GM21825 (cell line): Measurements from ENCODE around the gene TECTB.

ENCODE experiments used
- ATAC-seq: cut with Tn5 transposase; IDR thresholded peaks from one replicate; pipeline ENCODE4 v1.9.1; 2021; ENCODE audit warnings: mild to moderate bottlenecking, moderate library complexity; ENCODE audit not compliant: unreplicated experiment

Gene TECTB

DNA sequence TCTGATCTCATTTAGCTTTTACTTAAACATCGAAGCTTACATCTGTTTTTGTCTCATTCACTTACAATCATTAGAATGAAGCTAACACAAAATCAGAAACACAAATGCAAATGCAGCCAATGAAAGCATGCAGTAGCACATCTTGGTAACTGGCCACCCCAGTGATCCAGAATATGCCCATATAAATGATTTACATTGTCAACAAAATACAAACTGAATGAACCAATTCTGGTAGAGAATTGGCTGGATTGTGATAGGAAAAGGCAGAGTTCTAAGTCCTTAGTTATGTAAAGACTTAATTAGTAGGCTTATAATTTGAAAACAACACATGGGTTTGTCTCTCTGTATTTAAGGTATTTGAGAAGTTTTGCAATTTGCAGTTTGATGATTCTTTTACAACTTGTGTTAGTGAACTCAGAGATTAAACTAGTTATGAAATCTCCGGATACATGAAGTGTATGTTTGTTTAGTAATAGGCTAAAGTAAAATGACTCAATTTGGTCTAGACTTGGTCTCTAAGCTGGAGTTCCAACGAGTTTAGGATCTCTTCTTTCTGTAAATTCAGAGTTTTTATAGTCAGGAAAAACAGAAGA is 21.2 kb downstream of the TECTB start:
- no peak for ATAC-seq

DNA sequence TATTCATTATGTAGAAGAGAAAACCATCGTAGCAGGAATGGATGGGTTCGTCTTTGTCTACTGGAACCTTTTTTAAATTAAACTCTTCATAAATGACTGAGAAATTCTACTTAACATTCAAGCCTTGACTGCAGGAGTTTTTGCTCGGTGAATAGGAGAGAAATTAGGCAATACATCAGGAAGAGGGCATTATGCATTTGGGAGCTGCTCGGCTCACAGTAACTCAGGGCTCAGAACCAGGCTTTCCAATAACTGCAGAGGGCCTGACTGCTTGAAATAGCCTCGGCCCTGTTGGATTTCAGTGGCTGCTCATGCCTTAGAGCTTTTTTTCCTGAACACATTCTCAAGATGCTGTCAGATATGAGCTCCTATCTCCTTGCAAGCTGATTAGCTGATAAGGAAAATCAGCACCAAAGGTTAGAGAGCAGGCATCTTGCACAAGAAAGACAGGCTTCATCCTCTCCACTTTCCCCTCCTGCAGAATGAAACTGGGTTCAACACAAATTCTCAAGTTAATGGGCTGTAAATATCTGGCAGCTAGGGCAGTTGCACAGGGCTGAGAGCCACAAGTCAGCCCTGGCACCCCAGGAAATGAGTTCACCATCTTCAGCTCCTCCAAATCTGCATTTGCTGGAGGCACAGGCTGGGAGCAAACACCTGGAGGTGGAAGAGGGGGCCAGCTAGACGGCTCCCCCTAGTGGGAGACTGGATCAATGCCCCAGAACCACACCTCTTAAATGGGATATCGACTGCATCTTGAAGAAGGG is 24.3 kb downstream of the TECTB start:
- peak; percentile 79 for ATAC-seq

DNA sequence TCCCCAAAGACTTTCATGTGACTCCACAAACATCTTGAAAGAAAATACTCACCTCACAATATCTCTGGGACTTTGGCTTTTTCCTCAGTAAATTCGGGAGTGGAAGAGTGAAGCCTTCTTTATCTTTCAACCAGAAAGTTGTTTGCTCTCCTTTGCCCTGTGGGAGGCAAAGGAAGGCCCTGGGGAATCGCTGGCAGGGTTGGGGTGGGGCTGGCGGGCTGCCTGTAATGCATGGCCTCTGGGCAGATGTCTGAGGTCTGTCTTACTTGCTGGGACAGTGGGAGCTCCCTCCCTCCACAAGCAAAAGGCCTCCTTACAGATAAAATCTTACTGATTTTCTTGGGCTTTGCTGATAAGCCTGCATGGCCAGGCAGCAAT is 24.9 kb downstream of the TECTB start:
- no peak for ATAC-seq

DNA sequence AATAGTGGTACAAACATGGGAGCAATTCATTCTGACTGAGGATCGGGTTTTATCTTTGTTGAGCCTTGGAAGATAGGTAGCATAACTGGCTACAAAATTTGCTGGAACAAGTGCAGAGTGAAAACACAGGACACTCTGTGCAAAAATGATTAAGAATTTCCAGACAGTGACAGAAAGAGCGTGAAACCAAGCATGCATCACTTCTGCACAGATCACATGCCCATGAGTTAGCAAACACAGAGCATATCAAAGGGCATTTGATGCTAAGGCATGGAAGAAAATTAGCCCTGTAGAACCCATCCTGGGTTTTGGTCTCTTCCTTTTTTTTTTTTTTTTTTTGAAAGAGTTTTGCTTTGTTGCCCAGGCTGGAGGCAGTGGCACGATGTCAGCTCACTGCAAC is 28.3 kb downstream of the TECTB start:
- no peak for ATAC-seq

DNA sequence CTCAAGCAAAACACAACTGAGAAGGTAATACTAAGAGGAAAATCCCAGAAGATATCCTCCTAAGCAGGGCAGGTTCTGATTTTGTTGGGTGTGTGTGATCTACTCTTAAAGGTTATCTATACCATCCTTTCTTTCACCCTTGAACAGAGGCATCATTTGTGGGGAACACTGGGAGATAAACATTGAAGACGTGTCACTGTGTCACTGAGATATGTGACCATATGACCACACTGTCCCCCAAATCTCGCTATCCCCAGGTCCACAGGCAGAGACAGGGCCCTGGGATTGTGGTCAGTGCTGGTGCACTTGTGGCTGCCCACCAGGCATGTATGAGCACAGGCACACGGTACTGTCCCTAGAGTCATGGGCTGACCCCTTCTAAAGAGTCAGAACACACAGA is 30.0 kb downstream of the TECTB start:
- ATAC-seq: no peak

DNA sequence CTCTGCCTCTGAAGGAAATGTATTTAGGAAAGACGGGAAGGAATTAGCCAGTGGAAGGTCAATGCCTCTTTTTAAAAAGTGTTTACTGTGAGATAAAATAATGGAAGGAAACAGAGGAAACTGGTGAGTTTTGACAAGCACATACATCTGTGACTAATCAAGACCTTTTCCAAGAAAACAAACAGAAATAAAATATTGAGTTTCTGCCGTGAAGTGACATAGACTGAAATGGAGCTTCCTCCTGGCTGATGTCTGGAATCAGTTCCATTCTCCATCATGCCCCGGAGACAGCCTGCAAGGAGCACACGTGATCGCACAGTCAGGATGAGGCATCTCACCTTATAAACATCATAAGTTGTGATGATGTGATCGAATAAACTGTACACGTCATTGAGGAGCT is 30.7 kb downstream of the TECTB start:
- ATAC-seq: no peak

DNA sequence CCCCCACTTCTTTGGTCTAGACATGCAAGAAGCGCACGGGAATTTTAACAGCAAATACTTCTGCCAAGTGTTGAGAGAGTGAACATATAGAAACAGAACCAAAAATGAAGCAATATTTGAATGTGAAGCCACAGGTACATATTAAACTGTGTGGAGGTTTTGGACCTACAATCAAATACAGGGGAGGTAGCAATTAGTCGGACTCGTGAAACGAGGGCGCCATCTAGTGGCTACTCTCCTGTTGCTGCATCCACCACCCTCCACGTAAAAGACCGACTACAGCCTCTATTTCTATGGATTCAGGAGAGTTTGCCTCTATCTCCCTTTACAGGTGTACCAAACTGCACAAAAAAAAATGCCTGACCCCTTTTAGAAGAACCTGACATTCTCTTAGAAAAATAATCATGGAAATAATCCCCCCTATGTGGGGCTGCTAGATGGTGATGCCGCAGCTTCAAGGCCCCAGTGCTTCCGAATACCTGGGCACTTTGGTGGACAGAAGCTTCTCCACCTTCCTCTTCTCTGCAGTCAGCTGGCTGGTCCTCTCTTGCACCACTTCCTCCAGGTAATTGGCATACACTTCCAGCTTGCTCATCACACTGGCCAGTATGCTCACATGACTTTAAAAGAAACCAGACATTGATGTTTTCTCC is 31.7 kb downstream of the TECTB start:
- peak; percentile 64 for ATAC-seq

DNA sequence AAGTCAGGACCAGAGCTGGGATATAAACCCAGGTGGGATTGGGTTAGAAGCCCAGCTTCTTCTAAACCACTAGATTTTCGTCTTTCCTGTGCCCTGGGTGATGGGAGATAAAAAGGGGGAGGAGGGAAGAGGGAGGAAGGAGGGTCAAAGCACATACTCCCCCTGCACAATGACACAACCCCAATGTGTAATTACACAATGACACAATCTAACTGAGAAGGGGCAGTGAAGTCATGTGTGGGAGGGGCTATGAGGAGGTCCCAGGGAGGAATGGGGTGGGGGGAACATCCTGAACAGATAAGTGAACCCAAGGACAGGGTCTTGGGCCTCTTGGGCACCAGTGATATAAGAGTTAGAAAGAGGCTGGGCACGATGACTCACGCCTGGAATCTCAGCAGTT is 44.5 kb downstream of the TECTB start:
- ATAC-seq: no peak

DNA sequence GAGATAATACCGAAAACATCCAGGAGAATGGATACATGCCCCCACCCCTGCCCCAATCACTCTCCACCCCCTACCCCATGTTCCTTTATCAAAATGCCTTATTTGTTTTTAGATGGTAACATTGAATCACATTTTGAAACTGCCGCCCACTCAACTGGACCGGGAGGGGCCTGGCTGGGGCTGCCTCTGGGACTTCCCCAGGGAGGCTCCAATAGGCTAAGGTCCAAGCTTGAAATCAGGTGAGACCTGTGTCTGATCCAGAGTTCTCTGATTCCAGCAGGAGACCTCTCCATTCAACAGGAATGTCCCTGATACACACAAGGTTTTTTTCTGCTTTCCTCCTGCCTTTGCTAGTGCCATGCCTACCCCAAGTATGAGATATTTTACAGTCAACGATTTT is 47.0 kb downstream of the TECTB start:
- ATAC-seq: no peak

DNA sequence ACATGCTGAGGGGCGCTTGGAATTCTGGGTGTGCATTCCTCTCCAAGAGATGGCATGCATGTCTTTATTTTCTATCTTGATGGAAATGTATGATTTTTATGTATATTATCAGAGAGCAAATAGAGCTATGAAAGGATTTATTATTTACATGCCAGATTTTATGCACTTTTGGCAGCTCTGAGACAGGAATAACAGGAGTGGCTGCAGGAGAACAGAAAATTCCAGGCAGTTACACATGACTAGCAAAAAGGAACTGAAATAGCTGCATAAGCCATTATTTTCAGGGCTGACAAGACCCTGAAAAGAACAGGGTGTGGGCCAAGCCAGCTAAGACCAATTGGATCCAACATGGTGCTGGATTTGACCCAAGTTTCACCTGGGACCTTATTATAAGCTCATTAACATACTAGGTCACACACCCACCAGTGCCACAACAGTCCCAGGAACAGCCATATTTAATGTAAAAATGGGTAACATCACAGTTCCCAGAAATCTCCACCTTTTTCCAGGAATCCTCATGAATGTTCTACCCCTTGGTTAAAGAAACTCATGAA is 47.5 kb downstream of the TECTB start:
- ATAC-seq: no peak

DNA sequence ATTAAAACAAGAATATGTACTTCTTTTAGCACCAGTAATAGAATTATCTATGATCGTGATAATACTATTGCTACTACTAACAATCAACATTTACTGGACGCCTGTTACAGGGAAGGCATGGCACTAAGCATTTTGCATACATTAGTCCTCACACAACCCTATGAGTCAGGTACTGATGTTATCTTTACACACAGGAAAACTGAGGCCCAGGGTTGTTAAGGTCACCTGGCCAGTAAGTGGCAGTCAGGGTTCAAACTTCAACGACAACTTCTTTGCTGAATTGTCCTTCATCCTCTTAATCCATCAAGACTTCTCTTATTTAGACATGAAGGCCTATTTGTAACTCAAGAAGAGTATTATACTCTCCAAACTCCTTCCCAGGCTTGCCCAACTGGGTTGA is 48.8 kb downstream of the TECTB start:
- no peak for ATAC-seq

DNA sequence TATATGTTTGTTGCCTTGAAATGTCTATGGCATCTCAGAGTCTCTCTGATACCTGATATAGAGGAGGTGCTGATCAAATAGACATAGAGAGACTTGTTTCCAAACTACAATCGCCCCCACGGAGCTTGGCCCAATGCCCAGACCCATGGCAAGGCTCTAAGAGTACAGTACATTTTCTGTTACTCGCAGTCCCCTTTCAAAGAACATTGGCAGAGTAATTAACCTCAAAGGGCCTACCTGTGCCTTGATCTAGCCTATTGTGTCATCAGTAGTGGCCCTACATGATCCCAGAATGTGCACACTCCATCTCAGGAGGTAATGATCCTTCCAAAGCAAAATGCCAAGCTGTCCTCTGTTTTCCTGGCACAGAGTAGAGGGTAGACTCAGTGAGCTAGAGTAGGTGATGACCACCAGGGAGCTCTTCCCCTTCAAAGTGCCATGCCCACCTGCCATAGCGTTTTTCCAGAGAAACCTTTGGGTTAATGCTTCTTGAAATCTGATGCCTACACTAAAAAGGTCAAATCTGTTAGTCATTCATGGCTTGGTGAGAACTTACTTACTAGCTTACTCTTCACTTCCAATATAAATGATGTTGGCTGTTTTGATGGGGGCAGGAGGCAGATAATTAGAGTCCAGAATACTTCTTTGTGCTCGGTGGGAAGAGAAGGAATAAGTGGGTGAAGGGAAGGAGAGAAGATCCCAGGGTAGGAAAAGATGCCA is 49.5 kb downstream of the TECTB start:
- no peak for ATAC-seq

DNA sequence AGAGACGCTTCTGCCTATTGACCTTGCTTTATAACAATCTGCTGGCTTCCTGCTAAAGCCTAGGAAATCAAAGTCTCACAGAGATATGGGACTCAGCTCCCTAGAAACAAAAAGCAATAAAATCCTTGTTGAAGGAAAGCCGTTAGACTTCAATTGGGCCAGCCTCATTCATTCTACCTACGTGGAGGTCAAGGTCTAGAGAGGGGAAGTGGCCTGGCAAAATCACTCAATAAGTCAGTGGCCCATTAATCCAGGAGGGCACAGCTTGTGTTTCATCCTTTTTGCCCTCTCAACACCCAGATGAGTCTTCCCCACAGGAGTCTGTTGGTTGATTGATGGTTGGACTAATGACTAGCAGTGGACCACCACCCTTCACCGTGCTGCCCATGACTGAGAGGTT is 50.3 kb downstream of the TECTB start:
- ATAC-seq: no peak

DNA sequence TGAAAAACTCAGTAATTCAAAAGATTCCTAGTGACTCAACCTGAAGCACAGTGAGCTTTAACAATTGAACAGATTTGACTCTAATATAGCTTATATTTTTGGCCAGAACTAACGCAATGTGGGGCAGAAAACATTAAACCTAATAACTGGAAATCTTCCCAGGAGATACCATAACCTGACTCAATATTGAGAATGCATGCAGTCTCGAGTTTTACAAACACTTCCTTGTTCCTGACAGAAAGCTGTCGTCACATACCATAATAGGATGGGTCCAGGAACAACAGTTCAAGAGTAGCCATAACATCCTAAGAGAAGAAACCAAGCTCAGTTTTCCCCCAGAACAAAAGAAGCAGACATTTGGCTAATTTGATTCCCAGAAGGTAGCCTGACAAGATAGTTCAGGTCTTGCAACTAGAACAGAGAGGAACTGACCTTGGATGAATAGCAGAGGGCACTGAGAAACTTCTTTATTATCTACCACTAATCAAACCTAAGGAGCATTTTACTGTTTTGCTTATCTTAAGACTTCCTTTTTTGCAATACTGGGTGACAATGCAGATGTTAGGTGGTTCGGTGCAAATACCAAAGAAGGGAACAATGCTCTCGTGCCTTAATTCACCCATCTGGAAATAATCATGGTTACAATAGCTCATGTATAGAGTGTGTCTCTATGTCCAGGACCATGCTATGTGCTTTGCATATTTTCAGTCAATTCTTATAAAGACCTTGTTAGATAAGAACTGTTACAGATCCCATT is 52.1 kb downstream of the TECTB start:
- ATAC-seq: no peak

DNA sequence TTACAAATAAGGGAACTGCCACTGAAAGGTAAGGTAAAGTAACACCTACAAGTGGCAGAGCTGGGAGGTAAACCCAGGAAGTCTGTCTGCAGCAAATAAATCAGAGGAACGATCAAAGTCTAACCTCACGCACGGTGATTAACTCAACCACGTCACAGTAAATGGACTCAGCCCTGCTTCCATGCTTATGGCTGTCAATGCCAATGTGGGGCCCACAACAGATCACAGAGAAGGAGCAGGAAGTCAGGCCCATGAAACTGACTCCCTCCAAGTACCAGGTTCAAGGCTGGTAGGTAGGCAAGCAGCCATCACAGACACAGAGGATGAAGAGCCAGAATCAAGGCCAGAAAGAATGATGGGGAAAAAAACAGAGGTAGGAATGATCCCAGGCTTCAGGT is 52.7 kb downstream of the TECTB start:
- ATAC-seq: no peak

DNA sequence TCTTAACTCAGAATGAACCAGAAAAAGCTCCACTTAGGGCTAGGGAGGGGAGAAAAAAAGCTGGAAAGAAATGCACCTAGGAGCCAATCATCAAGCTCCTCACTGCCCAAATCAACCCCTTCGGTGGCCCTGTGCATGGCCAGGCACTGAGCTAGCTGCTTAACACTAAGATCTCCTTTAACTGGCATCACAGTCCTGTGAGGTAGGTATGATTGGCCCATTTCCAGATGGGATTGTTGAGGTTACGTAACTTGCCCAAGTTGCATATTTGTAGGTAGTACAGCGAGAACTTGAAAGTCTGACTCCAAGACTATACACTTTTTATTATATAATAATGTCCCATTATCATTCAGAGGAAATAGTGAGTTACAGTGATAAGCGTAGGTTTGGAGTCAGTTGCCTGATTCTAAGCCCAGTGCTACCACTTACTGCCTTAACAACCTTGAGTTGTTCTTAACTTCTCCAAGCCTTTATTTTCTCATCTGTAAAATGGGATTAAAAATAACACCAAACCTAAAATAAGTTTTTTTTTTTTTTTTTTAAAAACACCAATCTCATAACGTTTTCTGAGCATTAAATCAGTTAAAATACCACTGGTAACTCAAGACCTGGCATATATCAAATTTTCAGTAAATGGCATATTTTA is 53.5 kb downstream of the TECTB start:
- no peak for ATAC-seq

DNA sequence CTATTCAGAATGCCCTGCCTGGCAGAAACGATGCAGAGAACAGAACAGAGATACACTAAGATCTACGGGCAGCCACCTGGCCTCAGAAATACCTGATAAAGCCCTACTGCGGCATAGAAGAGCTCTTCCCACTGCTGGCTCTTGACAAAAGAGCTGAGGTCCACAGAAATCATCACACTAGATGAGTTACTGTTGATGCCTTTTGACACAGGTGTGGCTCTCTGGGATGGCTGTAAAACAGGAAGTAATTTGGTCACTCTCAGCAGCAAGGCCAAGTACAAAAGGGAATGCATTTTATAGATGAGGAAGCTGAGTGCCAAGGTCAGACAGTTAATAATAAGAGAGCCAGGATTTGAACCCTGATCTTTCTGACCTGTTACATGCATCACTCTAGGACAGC is 55.8 kb downstream of the TECTB start:
- no peak for ATAC-seq

DNA sequence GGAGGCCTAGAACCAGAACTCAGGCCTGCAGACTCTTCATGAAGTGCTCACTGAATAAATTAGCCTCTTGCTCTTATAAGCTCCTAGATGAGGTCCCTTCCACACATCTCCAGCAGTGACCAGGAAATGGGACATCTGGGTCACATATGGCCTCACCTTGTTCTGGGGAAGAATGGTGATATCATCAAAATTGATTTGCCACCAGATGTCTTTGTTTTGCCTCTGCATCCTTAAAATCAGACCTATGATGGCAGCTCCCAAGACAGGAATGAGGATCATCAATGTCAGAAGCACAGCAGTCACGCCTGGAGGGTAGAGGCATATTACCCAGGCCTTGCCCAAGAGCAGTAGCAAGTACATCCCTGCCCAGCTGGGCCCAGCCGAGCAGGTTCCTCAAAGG is 57.4 kb downstream of the TECTB start:
- ATAC-seq: no peak

DNA sequence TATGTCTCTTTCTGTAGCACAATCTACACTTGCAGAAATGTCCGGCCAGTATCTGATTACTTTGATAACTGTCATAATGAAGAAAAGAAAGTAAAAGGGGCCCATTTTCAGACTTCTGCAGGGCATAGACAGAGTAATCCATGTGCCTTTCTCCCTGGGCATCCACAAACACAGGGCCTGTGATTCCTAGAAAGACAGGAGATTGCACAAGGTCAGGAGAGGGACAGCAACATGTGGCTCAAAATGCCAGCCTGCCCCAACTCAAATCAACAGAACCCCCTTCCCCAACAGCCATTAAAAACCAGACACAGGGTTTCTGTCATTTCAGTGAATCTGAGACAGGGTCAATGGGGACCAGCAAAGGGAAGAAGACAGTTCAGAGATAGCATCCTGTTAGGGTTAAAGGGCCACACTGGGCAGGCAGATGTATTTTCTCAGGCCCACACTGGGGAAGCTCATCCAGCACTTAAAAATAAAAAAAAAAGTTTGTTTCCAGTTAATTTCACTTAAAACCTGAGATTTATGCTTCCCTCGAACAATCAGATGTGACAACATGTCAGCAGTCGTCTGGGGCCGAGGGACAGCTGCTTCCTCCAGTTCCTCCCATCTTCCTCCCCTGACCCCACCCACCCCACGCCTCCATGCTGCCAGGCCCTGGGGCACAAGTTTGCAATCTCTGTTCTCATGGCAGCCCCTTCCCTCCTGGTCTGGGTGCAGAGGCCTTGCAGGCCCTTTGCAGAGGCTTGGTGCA is 60.0 kb downstream of the TECTB start:
- no peak for ATAC-seq

DNA sequence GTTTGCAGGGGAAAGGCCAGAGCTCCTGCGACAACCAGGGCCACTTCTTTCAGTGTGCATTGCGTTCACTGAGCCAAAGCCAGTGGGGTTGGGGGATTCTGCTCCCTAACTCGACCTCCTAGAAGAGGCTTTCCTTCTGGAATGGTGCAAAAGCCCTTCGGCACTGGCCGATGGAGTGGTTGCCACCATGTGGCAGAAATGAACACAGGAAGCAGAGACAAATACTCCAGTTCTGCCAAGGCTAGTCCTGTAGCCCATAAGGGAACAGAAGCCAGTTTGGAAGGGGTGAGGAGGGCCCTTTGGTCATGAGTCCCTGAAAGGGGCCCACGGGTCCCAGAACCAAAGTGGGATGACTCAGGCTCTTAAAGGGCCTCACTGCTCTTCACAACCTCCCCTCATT is 61.1 kb downstream of the TECTB start:
- no peak for ATAC-seq
